GM11168 (cell line): ENCODE measurements around the gene CDK15.

Experiments used
- in situ Hi-C: fragments of 300-500 bp; cut with MboI; formaldehyde crosslinking; loops from one replicate; pipeline ENCODE4 v1.12.0; 2022; ENCODE audit warnings: low sequenced_read_pairs; ENCODE audit not compliant: unreplicated experiment

The CDK15 gene

GRCh38 chr2:201858281-201859184 is 52.2 kb downstream of the CDK15 start:
- in situ Hi-C loops: loop anchor here (10.0 kb wide), 1 partner anchor 316 kb away; no protein-coding TSS in a partner anchor

DNA sequence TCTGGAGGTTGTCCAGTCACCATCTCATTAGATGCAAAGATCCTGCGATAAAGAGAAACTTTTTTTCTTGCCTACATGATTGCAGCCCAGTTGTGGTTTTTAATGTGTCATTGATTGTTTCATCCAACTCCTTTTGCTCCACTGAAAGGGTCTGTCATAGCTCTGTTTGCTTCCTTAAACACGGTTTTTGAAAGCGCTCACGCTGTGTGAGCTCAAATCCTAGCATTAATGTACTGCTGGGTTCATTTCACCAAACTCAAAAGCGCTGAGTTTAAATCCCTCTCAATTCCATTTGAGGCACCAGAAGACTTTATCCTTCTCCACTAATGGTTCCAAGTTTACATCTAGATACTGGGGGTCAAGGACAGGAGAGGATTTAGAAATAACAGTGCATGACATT is 53.6 kb downstream of the CDK15 start:
- in situ Hi-C loops: loop anchor here (10.0 kb wide), 1 partner anchor 315 kb away; no protein-coding TSS in a partner anchor

GRCh38 chr2:201860636-201861066 is 54.3 kb downstream of the CDK15 start:
- in situ Hi-C loops: no loop called here

- in situ Hi-C loops: no loop called here
These were observed 56.5 kb downstream of the CDK15 start for GRCh38 chr2:201862843-201863242.

- in situ Hi-C loops: no loop called here
These were observed 60.5 kb downstream of the CDK15 start for GRCh38 chr2:201866643-201867473.

DNA sequence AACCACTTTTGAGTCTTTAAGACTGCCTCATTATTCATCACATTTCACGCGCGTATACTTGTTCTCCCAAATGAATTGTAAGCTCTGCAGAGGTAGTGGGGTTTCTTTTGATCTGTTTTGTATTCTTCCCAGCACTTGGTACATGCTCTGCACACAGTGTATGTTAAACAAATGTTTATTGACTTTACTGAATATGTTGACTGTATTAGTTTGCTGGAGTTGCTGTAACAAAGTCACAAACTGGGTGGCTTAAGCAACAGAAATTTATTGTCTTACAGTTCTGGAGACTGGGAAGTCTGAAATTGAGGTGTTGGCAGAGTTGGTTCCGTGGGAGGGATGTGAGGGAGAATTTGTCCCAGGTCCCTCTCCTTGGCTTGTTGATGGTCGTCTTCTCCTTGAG is 65.1 kb downstream of the CDK15 start:
- in situ Hi-C loops: no loop called here

GRCh38 chr2:201872591-201872990 is 66.3 kb downstream of the CDK15 start:
- in situ Hi-C loops: no loop called here

DNA sequence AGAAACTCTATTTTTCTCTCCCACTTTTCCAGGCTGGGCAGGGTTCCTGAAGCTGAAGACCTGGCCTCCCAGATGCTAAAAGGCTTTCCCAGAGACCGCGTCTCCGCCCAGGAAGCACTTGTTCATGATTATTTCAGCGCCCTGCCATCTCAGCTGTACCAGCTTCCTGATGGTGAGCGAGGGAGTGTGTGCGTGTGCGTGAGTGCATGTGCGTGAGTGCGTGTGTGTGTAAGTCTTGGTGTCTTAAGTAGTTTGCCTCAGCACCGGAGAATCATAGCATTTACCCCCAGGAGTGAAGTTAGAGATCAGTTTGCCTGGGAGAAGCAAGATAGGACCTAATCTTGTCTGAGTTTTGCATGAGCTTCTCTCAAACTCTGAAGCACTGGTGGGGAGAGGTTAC is 73.7 kb downstream of the CDK15 start:
- in situ Hi-C loops: no loop called here

DNA sequence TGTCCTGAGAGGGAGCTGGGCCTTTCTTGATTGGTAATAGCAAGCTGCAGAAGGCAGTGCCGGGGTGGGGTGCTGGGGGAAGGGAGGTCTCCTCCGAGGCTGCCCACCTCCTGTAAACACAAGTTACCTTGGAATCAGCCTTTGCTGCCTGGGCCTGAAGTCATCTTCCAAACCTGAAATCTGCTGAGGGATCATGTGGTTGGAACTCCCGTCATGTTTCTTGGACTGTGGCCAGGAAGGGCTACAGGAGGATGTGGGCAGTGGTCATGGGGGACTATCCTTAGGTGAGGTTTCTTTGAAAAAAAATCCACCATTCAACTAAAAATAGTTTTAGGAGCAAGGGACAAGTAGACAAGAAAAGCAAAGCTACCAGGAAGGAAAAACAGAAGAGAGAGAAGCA is 74.2 kb downstream of the CDK15 start:
- in situ Hi-C loops: no loop called here

- in situ Hi-C loops: no loop called here
These were observed 74.8 kb downstream of the CDK15 start for GRCh38 chr2:201880993-201881611.

DNA sequence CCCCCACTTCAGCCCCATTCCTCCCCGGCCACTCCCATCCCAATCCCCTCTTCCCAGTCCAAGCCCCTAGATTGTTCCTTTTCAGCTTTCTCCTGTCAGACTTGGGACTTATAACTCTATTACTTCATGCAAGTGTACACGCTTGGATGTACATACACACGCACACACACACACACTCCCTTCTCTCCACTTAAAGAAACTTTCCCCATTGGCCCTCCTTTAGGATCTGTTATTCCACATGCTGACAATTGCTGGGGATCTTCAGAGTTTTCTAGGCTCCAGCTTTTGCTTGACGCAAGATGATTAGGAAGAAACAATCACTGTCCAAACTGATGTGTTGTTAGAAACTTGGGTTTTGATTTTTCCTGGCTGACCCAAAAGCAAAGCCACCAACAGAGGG is 75.4 kb downstream of the CDK15 start:
- in situ Hi-C loops: no loop called here

GRCh38 chr2:201882353-201883090 is 76.2 kb downstream of the CDK15 start:
- in situ Hi-C loops: no loop called here

DNA sequence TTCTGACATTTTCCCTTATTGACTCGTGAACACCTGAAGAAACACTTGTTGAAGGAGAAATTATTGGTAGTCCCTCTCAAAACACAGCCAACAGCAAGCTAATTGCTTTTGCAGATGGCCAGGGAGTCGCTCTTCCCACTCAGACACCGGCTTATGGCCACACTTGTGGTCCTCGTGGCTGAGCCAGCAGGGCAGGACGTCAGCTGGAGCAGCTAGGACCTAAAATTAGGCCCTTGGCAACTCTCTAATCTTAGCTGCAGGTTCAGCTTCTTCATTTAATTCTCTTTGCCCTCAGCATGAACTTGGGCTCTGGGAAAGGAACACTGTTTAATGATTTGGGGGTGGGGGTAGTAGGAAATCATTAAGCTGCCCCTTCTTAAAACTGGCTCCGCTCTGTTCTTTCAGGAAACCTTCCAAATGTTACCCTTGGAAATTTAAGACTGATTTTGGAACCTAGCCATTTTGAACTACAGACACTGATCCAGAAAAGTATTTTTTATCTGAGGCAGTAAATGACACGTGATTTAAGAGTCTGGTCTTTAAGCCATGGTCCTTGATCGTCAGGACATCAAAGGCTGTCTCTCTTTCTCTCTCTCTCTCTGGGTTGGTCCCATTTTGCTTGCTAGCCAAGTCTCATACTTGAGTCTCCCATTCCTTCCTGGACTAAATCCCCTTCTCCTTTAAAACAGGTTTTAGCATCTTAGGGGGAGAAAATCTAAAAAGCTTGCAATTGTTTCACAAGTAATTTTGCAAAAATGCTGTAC is 77.5 kb downstream of the CDK15 start:
- in situ Hi-C loops: no loop called here

GRCh38 chr2:201886504-201886903 is 80.2 kb downstream of the CDK15 start:
- in situ Hi-C loops: no loop called here

DNA sequence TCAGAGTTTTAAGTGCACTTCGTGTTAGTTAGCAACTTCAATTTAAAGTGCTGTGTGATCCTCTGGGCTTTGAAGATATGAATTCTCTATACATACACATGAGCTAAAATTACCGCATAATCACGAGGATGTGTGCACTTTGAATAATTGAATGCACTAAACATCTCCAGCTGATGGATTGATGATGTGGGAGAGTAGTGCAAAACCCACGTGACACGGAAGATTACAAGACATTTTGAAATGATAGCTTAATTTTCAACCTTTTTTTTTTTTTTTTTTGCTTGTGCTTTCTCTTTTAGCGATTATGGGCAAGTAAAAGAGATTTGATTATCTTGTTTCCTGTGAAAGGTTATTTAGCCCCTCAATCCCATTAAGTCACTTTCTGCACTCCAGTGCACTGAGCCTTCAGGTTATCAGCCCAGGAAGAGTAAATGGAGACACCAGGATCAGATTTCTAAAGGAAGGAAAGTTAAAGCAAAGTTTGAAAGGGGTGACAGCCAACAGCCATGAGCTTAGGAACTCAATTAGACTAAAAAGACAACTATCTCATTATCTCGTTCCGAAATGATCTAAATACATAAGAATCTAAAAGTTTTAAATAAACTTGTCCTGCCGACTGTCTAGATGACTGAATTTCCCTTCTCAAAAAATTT is 81.6 kb downstream of the CDK15 start:
- in situ Hi-C loops: no loop called here

GRCh38 chr2:201888426-201888800 is 82.1 kb downstream of the CDK15 start:
- in situ Hi-C loops: no loop called here

- in situ Hi-C loops: no loop called here
These were observed 84.1 kb downstream of the CDK15 start for GRCh38 chr2:201890453-201890852.

DNA sequence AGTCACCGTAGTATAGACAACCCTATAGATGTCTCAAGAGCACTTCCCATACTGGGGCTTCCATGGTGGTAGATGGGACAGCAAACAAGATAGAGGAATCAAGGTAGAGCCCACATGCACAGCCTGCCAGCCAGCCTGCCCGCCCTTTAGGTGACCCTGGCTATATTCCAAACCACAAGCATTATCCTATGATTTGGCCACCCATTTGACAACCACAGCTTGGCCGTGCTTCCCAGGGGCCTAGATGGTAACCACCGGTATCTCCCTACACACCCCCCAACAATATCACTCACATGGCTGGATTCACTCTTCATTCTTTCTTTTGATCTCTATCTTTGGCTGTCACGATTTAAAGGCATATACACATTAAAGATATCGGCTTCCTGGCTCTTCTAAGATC is 85.3 kb downstream of the CDK15 start:
- in situ Hi-C loops: no loop called here

- in situ Hi-C loops: no loop called here
These were observed 86.2 kb downstream of the CDK15 start for GRCh38 chr2:201892516-201892915.
